Adrenal gland (tissue), 5 donors: ENCODE results near the gene KCNJ1.

Experiments
- POLR2A ChIP-seq, 2 donors: fragments of 450-650 bp; IDR thresholded peaks; one replicate each; pipeline ENCODE4 v1.6.1; 2017; ENCODE audit warnings: antibody characterized with exemption in 2 of 2, mild to moderate bottlenecking in 2 of 2, moderate library complexity in 1 of 2
- TF ChIP-seq, protein P1 (sequence below), 6 experiments: fragments of 450-650 bp in 4 of 6; fragments of 200-600 bp in 2 of 6; sonication (generic) in 1 of 6; IDR thresholded peaks; 1 replicate in 5 of 6; 2 replicates in 1 of 6; pipeline versions ENCODE4 v1.5.1 to v1.8.0; 2016 to 2021; ENCODE audit warnings: antibody characterized with exemption in 6 of 6, mild to moderate bottlenecking in 2 of 6, moderate library complexity in 1 of 6
- donor health status: DM: no; HTN: no; CAD: no.

DNA sequence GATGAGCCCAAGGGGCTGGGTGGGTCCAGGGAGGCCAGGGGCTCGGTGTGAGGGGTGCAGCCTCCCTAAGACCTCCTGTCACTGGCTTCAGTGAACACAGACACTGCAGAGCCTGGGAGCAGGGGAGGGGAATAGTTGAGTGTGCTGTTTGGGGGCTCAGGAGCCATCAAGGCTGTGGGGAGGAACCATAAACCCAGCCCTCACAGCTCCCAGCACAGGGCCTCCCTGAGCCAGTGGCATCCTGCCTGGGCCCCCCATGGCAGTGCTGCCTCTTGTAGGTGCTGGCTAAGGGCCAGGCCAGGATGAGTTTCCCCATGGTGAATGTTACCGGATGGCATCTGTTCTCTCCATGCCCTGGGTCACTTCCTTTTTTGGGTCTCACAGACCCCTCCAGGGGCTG, 49.6 kb upstream of the KCNJ1 start:
- TF ChIP-seq, protein P1, sequence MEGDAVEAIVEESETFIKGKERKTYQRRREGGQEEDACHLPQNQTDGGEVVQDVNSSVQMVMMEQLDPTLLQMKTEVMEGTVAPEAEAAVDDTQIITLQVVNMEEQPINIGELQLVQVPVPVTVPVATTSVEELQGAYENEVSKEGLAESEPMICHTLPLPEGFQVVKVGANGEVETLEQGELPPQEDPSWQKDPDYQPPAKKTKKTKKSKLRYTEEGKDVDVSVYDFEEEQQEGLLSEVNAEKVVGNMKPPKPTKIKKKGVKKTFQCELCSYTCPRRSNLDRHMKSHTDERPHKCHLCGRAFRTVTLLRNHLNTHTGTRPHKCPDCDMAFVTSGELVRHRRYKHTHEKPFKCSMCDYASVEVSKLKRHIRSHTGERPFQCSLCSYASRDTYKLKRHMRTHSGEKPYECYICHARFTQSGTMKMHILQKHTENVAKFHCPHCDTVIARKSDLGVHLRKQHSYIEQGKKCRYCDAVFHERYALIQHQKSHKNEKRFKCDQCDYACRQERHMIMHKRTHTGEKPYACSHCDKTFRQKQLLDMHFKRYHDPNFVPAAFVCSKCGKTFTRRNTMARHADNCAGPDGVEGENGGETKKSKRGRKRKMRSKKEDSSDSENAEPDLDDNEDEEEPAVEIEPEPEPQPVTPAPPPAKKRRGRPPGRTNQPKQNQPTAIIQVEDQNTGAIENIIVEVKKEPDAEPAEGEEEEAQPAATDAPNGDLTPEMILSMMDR (IDR thresholded peaks at IDR 0.05), result no peak
- TF ChIP-seq POLR2A (IDR thresholded peaks at IDR 0.05), result no peak
